GM12892 (cell line): Measurements from ENCODE around the gene TCIRG1.
"Not testable (repeated sequence)": the region's sequence is repeated elsewhere in the genome, so short reads cannot be mapped to it uniquely, and the experiment has no call there.

ENCODE experiments used
- POLR2A ChIP-seq: IDR thresholded peaks from 2 replicates; pipeline ENCODE4 v1.6.1; 2011; ENCODE audit warnings: low read depth, low read length, control low read depth
- POLR2AphosphoS5 ChIP-seq: IDR thresholded peaks from 2 replicates; pipeline ENCODE4 v1.6.1; 2011; ENCODE audit warnings: low read depth, low read length, control low read depth

DNA sequence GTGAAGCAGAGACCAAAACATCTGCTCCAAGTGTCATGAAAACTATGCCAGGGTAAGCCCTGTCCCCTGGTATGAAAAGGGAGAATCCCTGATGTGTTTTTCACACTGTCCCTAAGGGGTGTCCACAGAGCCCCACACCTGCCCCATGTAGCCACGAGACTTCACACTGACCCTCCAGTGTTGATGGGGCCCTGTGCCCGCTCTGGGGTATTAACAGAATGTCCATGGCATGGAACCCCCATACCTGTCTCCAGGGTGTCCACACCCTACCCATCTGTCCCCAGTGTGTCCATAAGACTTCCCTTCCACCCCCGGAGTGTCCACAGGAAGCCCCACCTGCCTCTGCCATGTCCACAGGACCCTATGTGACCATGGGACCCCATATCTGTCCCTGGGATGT, 43.7 kb upstream of the TCIRG1 start:
- not testable (repeated sequence) for TF ChIP-seq POLR2A, POLR2AphosphoS5
